HS-5 (cell line): Measurements from ENCODE around the gene FOXF1.

Experiments used
- DNase-seq: peaks from one replicate; pipeline ENCODE4 v3.0.0-alpha.2; 2012; ENCODE audit warnings: low read depth

Gene FOXF1

GRCh38 chr16:86534779-86535615, 24.7 kb downstream of the FOXF1 start:
- DNase-seq: no peak

- DNase-seq: no peak
These were observed 26.3 kb downstream of the FOXF1 start for GRCh38 chr16:86536621-86537020.

- no peak for DNase-seq
These were observed 27.2 kb downstream of the FOXF1 start for GRCh38 chr16:86537486-86537885.

GRCh38 chr16:86538196-86538780, 28.0 kb downstream of the FOXF1 start:
- DNase-seq: no peak

GRCh38 chr16:86540894-86541293, 30.6 kb downstream of the FOXF1 start:
- DNase-seq: no peak

GRCh38 chr16:86541560-86541959, 31.2 kb downstream of the FOXF1 start:
- no peak for DNase-seq

- no peak for DNase-seq
These were observed 32.7 kb downstream of the FOXF1 start for GRCh38 chr16:86542756-86543750.

- no peak for DNase-seq
These were observed 35.2 kb downstream of the FOXF1 start for GRCh38 chr16:86545481-86545880.

GRCh38 chr16:86545954-86546637, 35.8 kb downstream of the FOXF1 start:
- no peak for DNase-seq

GRCh38 chr16:86546638-86547013, 36.3 kb downstream of the FOXF1 start:
- DNase-seq: no peak

- no peak for DNase-seq
These were observed 37.0 kb downstream of the FOXF1 start for GRCh38 chr16:86547286-86547685.

- no peak for DNase-seq
These were observed 39.0 kb downstream of the FOXF1 start for GRCh38 chr16:86549076-86549892.

- no peak for DNase-seq
These were observed 39.5 kb downstream of the FOXF1 start for GRCh38 chr16:86549893-86550190.

GRCh38 chr16:86550281-86550680, 40.0 kb downstream of the FOXF1 start:
- DNase-seq: no peak

- no peak for DNase-seq
These were observed 43.0 kb downstream of the FOXF1 start for GRCh38 chr16:86553356-86553755.

- DNase-seq: no peak
These were observed 44.2 kb downstream of the FOXF1 start for GRCh38 chr16:86554599-86554916.

- DNase-seq: no peak
These were observed 44.8 kb downstream of the FOXF1 start, which contains the start of gene MTHFSD for GRCh38 chr16:86554917-86555703. MTHFSD (minus strand) TSS chr16:86555235; CDS start chr16:86555184, 51 bp downstream.

- DNase-seq: no peak
These were observed 45.4 kb downstream of the FOXF1 start for GRCh38 chr16:86555704-86556075.

GRCh38 chr16:86556576-86556975, 46.2 kb downstream of the FOXF1 start:
- DNase-seq: no peak

GRCh38 chr16:86557587-86557986, 47.3 kb downstream of the FOXF1 start:
- DNase-seq: no peak
